Activated CD8-positive, alpha-beta memory T cell treated with anti-CD3 and anti-CD28 coated beads for 1 hour (primary cell): ENCODE data around the gene FAM163B.
"Not testable (repeated sequence)": the region's sequence is repeated elsewhere in the genome, so short reads cannot be mapped to it uniquely, and the experiment has no call there.

Experiments used
- DNase-seq, 2 donors: peaks; one replicate each; pipeline ENCODE4 v3.0.0-alpha.2; 2020; ENCODE audit warnings: low read depth in 1 of 2; ENCODE audit errors: extremely low read depth in 1 of 2

FAM163B gene

DNA sequence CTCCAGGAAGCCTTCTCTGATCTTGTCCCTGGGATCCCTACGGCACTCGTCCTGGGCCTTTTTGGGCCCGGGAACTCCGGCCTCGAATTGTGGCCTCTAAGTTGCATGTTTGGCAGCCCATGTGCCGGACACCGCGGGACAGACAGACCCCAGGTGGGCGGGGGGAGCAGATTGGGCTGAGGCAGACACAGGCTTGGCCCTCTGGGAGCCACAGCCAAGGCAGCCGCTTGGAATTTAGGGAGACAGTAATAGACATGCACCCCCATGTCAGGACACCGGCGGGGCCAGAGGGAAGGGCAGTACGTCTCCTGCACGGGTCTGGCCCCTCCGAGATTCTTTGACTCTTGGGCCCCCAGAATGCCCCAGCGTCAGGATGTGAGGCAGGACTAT lies 38.5 kb downstream of the FAM163B start:
- DNase-seq: no peak

- DNase-seq: no peak
These were observed 39.1 kb downstream of the FAM163B start for GRCh38 chr9:133569891-133570690.

- no peak for DNase-seq
These were observed 39.9 kb downstream of the FAM163B start for GRCh38 chr9:133569121-133569785.

GRCh38 chr9:133568186-133568585 lies 41.0 kb downstream of the FAM163B start:
- DNase-seq: no peak

DNA sequence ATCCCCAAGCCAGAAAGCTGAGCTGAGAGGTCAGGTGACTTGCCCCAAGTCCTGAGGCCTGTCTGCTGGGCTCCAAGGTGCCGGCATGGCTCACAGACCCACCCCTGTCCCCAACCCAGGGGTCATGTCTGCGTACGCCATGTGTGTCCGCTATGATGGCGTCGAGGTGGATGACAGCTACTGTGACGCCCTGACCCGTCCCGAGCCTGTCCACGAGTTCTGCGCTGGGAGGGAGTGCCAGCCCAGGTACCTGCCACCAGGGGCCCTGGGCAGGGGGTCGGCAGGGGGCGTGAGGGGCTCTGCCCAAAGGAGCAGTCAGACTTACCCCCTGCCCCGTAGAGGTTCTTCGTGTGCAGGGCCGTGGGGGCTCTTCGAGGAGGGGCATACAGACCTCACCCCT lies 42.4 kb downstream of the FAM163B start:
- no peak for DNase-seq

- no peak for DNase-seq
These were observed 42.8 kb downstream of the FAM163B start for GRCh38 chr9:133566382-133566781.

DNA sequence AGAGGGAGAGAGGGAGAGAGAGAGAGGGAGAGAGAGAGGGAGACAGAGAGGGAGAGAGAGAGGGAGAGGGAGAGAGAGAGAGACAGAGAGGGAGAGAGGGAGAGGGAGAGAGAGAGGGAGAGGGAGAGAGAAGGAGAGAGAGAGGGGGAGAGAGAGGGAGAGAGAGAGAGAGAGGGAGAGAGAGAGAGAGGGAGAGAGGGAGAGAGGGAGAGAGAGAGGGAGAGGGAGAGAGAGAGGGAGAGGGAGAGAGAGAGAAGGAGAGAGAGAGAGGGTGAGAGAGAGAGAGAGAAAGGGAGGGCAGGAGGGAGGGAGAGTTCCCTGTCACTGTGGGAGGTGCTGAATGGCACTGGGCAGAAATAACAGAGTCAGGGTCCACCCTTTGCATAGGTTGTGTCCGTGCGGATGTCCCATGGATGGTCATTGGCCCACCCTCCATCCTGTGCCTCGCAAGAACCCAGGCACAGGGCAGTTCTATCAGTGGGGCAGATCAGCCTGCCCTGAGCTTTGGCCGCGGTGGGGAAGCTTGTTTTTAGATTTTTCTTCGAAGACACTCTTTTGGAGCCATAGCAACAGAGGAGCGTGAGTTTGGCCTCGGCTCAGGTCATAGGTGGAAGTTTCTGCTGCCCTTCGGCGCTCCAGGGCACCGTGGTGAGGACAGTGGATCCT lies 44.6 kb downstream of the FAM163B start:
- no peak for DNase-seq

GRCh38 chr9:133563814-133564213 lies 45.4 kb downstream of the FAM163B start:
- DNase-seq: not testable (repeated sequence)

- DNase-seq: no peak
These were observed 45.8 kb downstream of the FAM163B start for GRCh38 chr9:133563291-133563796.

- no peak for DNase-seq
These were observed 46.4 kb downstream of the FAM163B start for GRCh38 chr9:133562611-133563290.

DNA sequence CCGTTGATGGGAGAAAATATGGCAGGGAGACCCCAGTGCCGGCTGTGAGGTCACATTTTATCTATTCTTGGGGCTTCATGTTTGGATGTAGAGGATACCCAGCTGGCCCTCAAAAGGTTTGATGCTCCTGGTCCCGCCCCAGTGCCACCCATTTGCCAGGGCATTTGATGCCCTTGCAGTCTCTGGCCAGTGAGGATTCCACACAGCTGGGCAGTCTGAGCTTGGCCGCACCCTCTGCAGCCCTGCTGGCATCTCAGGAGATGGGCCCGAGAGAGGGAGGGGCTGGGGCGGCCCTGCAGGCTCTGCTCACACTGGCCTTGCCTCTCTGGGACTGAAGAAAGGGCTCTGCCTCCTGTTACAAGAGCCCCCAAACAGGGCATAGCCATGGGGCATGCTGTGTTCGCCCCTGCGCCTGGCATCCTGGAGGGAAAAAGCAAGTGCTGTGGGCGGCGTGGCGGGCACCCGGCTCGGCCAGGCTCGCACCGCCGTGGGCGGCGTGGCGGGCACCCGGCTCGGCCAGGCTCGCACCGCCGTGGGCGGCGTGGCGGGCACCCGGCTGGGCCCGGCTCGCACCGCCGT lies 47.1 kb downstream of the FAM163B start:
- DNase-seq: no peak

DNA sequence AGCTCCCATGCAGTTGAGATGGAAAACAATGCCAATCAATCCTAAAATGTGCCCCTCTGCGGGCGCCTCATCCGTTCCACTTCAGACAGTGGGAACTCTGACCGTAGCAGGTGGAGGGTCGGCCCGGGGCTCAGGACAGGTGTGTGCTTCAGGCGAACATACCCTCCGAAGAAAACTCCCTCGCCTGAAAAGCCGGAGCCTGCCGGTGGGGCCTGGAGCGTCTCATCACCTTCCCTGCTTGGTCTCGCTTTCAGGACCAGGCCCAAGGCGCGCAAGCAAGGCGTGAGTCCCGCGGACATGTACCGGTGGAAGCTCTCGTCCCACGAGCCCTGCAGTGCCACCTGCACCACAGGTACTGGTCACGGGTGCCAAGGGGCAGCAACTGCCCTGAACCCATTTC lies 48.2 kb downstream of the FAM163B start:
- no peak for DNase-seq

- DNase-seq: no peak
These were observed 48.9 kb downstream of the FAM163B start for GRCh38 chr9:133560311-133560710.

DNA sequence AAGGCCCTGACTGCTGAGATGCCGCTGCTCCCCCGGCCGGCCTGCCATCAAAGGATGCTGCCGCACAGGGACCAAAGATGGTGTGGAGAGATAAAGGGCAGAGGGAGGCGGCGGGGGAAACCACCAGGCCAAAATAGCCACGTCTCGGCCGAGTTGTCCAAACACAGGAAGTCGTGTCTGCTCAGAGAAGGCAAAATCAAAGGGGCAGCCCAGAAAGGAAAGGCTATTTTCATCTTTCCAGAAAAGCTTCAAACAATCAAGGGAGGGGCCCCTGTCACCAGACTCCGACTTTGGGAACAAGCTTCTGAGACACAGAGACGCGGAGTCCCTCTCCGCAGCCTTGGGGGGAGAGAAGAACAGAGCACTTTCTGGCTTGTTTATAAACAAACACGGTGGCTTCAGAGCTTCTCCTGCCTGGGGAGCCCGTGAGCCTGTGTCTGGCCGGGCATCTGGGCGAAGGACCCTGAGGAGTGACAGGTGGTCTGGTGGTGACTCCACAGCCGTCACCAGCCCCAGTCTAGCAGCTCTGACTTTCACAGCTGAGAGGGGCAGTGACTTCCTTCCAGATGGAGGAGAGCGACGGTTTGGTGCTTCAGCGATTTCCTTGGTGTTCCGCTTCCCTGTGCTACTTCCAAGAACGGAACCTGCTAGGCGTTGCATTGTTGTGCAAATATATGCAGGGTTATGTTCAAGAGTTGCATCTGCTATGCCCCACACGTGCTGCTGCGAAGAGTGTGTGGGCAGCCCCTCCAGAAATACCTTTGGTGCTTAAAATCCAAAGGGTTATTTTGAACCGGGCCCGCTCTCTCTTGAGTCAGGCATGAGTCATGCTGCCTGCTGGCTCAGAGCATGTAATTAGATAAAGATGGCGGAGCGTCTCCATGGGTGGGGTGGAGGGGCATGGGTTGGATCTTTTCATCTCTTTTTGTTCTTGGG lies 50.7 kb downstream of the FAM163B start:
- DNase-seq: no peak

- no peak for DNase-seq
These were observed 51.6 kb downstream of the FAM163B start for GRCh38 chr9:133557581-133557980.

- no peak for DNase-seq
These were observed 52.8 kb downstream of the FAM163B start for GRCh38 chr9:133556354-133556753.

DNA sequence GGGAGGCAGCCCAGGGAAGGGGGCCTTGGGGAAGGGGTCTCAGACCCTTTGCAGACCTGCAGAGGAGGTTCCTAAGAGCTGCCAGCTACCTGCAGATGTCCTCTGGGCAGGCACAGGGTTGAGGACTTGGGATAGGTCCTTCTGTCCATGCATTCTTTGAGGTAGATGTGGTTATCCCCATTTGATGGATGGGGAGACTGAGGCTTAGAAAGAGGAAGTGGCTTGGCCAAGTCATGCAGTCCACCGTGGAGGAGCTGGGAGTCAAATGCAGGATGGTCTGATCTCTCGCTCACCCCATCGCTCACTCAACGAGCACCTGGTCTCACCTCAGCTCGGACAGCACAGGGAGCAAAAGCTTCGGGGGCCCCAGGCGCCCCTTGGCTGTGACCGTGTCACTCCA lies 54.5 kb downstream of the FAM163B start:
- no peak for DNase-seq

- DNase-seq: no peak
These were observed 55.0 kb downstream of the FAM163B start for GRCh38 chr9:133553973-133554713.

GRCh38 chr9:133553123-133553522 lies 56.1 kb downstream of the FAM163B start:
- no peak for DNase-seq
